NCI-H82 (cell line): Measurements from ENCODE around the gene PHGDH.
"Not testable (repeated sequence)": the region's sequence is repeated elsewhere in the genome, so short reads cannot be mapped to it uniquely, and the experiment has no call there.

Source experiments
- DNase-seq: peaks from one replicate; lab custom pipeline; 2025; lab: John Stamatoyannopoulos, UW

The PHGDH gene

DNA sequence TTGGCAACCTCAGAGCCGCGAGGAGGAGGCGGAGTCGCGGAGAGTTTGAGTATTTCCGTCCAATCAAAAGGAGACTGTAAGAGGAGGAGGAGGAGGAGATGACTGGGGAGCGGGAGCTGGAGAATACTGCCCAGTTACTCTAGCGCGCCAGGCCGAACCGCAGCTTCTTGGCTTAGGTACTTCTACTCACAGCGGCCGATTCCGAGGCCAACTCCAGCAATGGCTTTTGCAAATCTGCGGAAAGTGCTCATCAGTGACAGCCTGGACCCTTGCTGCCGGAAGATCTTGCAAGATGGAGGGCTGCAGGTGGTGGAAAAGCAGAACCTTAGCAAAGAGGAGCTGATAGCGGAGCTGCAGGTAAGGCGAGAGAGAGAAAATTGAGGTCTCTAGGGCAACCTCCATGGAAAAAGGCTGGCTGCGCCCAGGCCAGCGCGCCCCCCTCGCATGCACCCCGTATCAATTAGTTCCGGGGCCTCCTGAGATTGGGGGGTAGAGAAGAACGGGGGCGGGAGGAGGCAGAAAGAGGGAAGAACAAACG, at the start of gene PHGDH:
TSS of gene PHGDH (plus strand) at position 131 of the 538 bp plus-strand sequence. CDS start at position 220, 89 bp downstream.
- DNase-seq: peak; percentile 96

GRCh38 chr1:119662034-119662437, 49.7 kb upstream of the PHGDH start:
- DNase-seq: no peak

DNA sequence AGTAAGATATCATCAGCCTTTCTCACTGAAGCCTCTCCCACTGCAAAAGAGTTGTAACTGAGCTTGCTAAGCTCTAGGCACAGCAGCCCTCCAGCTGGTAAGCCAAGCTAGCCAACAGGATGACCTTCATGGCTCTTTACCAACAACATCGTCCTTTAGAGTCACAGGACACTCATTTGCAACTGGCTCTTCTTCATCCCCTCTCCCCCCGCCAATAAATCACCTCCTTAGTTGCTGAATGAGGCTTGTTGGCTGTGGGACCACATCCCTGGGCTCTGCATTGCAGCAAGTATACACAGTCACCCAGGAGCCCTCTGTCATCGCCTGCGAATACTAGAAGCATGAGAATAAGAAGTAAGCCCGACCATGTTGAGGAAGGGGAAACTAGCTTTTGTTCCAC, 47.7 kb upstream of the PHGDH start:
- DNase-seq: no peak

DNA sequence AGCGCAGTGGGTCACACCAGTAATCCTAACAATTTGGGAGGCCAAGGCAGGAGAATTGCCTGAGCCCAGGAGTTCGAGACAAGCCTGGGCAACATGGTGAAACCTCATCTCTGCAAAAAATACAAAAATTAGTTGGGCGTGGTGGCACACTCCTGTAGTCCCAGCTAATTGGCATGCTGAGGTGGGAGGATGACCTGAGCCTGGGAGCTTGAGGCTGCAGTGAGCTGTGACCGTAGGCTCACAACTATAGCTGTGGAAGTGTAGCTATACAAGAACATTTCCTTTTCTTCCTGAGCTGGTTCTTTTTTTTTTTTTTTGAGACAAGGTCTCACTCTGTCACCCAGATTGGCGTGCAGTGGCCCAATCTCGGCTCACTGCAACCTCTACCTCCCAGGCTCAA, 44.6 kb upstream of the PHGDH start:
- DNase-seq: no peak

DNA sequence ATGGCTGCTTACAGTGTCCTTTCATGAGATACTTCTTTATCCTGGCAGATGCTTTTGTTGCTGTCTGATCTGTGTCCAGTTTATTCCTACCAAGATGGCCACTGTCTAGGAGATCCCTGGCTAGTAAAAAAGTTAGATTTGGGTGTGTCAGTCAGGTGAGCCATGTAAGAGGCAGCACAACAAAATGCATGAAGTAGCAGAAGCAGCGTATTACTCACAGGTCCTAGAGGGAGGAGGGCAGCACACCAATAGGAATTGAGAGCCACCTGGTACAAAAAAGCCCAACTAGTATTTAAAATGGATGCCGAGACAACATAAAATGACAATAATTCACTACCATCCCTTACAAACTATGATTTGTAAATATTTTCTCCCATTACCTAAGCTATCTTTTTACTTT, 40.8 kb upstream of the PHGDH start:
- DNase-seq: no peak

GRCh38 chr1:119673171-119673940, 38.4 kb upstream of the PHGDH start:
- no peak for DNase-seq

- no peak for DNase-seq
Observed at GRCh38 chr1:119674111-119674526, 37.6 kb upstream of the PHGDH start.

- peak; percentile 94 for DNase-seq
Observed at GRCh38 chr1:119674835-119675289, 36.9 kb upstream of the PHGDH start.

DNA sequence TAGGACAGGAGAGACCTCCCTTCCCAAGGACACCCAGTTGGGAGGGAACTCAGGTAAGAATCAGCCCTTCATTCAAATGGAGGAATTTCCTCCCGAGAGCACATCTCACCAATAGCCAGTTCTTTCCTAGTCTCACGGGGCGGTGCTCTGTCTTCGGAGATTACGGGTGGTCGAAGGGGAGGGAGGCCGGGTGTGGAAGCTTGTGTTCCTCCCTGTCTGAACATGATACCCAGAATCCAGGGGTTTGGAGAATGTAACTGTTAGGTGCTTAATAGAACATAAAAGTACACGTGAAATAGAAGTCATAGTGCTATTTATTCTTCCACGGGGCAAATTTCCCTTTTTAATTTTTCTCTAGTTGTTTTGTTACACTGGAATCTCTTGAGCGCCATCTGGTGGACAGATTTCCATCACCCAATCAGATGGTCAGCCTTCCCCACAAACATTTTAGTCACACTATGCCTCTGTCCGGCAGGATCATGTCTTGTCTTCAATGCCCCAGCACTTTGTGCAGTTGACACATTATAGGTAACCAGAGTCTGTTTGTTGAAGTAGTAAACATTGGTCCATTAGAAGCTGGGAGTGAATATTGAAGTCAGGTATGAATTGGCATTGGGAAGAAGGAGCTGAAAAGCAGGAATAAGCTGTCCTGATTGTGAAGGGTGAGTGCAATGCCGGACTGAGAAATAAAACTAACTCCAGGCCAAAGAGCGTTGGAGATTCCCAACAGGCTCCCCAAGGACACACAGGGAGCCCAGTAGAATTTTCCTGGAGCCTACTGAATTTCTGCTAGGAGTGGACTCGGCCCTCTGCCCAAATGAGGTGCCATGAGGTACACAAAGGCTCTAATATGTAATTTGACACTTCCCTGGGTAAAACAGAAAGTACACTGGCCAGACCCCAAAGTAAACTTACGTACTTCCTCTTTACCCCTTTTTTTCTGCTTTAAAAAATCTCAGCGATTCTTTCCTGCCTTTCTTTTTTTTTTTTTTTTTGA, 36.1 kb upstream of the PHGDH start:
- DNase-seq: peak; percentile 95

GRCh38 chr1:119676571-119677206, 35.0 kb upstream of the PHGDH start:
- no peak for DNase-seq

DNA sequence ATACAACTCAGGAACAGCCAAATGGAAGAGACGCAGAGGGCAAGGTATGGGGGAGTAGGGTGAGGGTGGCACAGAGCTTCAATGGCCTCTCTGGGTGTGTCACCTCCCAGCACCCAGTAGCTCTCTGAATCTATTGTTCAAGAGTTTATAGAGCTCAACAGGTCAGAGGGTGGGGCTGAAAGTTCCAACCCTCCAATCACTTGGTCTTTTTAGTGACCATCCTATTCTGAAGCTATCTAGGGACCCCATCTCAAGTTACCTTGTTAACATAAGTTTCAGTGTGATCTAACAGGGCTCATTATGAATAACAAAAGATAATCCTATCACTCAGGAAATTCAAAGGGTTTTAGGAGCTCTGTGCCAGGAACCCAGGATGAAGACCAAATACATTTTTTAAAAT, 32.5 kb upstream of the PHGDH start:
- DNase-seq: no peak

DNA sequence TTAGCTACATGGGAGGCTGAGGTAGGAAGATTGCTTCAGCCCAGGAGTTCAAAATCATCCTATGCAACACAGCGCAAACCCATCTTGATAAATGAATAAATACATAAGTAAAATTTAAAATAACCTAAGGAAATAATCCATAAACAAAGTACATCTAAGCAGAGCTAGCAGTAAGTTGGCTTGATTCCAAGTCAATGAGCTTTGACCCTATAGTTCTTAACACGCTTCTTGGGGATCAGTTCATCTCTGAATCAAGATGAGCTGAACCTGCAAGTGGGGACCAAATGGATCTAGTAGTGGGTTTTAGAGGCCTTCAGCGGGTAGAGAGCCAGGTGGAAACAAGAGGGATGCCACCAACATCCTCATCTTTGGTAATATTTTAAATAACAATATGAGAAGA, 31.5 kb upstream of the PHGDH start:
- no peak for DNase-seq

- DNase-seq: no peak
Observed at GRCh38 chr1:119680723-119681122, 31.0 kb upstream of the PHGDH start.

DNA sequence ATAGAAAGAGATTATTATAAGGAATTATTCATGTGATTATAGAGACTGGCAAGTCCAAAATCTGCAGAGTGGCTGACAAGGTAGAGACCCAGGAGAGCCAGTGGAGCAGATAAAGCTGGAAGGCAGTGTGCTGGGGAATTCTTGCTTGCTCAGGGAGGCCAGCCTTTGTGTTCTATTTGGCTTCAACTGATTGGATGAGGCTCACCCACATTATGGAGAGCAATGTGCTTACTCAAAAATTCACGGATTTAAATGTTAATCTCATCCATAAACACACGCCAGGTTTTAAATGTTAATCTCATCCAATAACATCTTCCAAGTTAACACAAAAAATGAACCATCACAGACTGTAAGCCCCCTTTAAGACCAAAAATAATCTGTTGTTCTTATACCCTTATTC, 30.2 kb upstream of the PHGDH start:
- no peak for DNase-seq

- DNase-seq: no peak
Observed at GRCh38 chr1:119682141-119682540, 29.6 kb upstream of the PHGDH start.

GRCh38 chr1:119683893-119684292, 27.8 kb upstream of the PHGDH start:
- DNase-seq: no peak

DNA sequence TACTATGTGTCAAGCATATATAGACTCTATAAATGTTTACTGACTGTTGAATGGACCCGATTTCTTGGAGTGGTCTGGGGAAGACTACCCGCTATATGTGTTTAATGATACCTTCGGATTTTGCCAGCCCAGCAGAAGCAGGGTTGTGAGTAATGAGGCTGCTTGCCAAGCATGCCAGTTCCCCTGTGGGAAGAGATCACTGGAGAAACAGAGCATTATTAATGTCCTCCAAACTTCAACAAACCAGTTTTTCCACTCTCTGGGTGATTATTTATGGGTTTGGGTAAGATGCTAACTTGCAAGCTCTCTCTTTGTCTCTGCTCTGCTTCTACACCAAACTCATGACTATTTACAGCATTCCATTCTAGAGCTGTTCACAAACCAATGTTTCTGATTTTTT, 25.1 kb upstream of the PHGDH start:
- no peak for DNase-seq

DNA sequence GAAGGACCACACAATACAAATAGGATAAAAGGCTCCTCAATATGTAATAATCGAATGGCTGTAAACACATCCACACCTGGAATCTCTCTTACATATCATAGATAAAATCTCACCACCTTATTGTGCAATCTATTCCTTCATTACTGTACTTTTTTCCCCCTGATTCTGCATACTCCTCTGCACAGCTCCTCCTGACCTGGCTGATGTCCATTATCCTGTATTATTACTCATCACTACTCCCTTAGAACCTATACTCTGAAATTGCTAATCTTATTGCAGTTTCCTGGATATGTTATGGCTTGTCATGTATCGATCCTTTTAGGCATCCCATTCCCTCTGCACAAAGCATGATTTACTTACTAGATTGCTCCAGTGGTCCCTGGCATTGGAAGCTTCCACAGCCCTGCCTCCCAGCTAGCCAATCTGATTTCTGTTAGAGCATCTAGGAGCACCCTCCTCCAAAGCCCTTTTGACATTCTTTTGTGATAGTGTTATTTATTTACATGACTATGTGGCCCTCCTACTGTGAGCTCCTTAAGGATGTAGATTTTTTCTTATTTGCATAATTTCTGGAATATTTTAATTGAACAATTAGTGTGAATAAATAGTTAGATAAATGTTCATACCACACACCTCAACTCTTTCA, 24.2 kb upstream of the PHGDH start:
- no peak for DNase-seq

GRCh38 chr1:119688810-119689209, 22.9 kb upstream of the PHGDH start:
- no peak for DNase-seq

- DNase-seq: no peak
Observed at GRCh38 chr1:119689511-119689910, 22.2 kb upstream of the PHGDH start.

GRCh38 chr1:119696863-119697262, 14.9 kb upstream of the PHGDH start:
- not testable (repeated sequence) for DNase-seq

DNA sequence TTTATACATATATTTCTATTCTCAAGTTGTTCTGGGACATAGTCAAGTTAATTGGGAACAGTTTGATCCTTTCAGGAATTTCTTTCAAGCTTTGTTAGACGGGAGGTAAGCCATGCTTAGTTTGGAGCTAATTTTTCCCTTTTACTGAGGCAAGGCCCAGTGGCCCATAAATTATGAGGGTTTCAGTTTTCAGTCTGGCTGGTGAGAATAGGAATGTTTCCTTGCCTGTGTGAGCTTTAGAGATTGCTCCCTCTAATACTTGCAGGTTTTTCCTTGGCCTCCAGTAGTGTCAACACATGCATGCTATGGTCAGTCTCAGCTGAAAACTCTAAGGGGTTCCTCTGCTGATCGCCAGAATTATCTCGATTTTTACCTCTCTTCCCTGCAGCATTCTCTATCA, 14.1 kb upstream of the PHGDH start:
- DNase-seq: no peak
